ENCODE measurements around the gene PRLR. TPM values are rescaled to one million over a fixed set of nuclear protein-coding genes. Genes with fewer than 3 reads are reported as not detected.

The PRLR gene
- total and polyA plus RNA-seq, 9 of the 15 experiments (the other 6 are each of a cell fraction or from before 2014, with no cell fraction given) = 0.02 TPM; not detected in 8

- TF ChIP-seq ZBTB1 (CRISPR knock-in tag; IDR thresholded peaks at IDR 0.05; ENCODE audit: borderline replicate concordance, low read depth) (no peak), DEAF1 (CRISPR knock-in tag; IDR thresholded peaks at IDR 0.05) (no peak), ARNT (IDR thresholded peaks at IDR 0.05) (no peak), DNMT1 (IDR thresholded peaks at IDR 0.05) (no peak)
These were observed 197.9 kb downstream of the PRLR start (continued) for GRCh38 chr5:35032356-35032755.

- H3K4me1 ChIP-seq (replicated peaks in 1 of 2; ENCODE audit: control insufficient read depth in 2 of 2, insufficient read depth in 2 of 2, low read length in 2 of 2) = no peaks in the 10 kb centered on the region
- BruUV-seq (replicated peaks) = no TSS peak
These were observed 199.0 kb downstream of the PRLR start for GRCh38 chr5:35031276-35031675.

More at GRCh38 chr5:35031276-35031675, 199.0 kb downstream of the PRLR start:
- no peaks in the 10 kb centered on the region for H3K36me3 ChIP-seq (ENCODE audit: control insufficient read depth, insufficient read depth, low read length)
- in situ Hi-C loops (cut with MboI) (no loop called here), intact Hi-C loops (cut with micrococcal nuclease) (no loop called here)
- ChIA-PET POLR2A (no interaction called here), CTCF (ENCODE audit: low intra/inter-chr PET ratio) (no interaction called here)
- no peak for FAIRE-seq
- no peaks in the 10 kb centered on the region for H3K9me3 ChIP-seq (replicated peaks; ENCODE audit: control insufficient read depth, insufficient read depth, low read depth, low read length)
- H3K27me3 ChIP-seq (ENCODE audit: control insufficient read depth in 2 of 2, insufficient read depth in 2 of 2, low read length in 2 of 2) = peaks cover 5 to 28% of the 10 kb centered on the region in 2 experiments; a peak in 3 of 5 replicates
- H2AFZ ChIP-seq (ENCODE audit: low read depth, low read length) = no peak overlapping the region
- no peak for ATAC-seq
- H3K4me2 ChIP-seq (ENCODE audit: insufficient read depth, low read length) = no peak overlapping the region
- no peak for TF ChIP-seq MTA1 (IDR thresholded peaks at IDR 0.05; ENCODE audit: borderline replicate concordance)
- TF ChIP-seq, protein P1, sequence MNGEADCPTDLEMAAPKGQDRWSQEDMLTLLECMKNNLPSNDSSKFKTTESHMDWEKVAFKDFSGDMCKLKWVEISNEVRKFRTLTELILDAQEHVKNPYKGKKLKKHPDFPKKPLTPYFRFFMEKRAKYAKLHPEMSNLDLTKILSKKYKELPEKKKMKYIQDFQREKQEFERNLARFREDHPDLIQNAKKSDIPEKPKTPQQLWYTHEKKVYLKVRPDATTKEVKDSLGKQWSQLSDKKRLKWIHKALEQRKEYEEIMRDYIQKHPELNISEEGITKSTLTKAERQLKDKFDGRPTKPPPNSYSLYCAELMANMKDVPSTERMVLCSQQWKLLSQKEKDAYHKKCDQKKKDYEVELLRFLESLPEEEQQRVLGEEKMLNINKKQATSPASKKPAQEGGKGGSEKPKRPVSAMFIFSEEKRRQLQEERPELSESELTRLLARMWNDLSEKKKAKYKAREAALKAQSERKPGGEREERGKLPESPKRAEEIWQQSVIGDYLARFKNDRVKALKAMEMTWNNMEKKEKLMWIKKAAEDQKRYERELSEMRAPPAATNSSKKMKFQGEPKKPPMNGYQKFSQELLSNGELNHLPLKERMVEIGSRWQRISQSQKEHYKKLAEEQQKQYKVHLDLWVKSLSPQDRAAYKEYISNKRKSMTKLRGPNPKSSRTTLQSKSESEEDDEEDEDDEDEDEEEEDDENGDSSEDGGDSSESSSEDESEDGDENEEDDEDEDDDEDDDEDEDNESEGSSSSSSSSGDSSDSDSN (IDR thresholded peaks at IDR 0.05; ENCODE audit: borderline replicate concordance in 1 of 2, low read depth in 2 of 2, low read length in 2 of 2) = no peak
- no peak for TF ChIP-seq TEAD1 (CRISPR knock-in tag; IDR thresholded peaks at IDR 0.05)
- no peak for TF ChIP-seq ARID3A (IDR thresholded peaks at IDR 0.05; ENCODE audit: borderline replicate concordance, low read depth, low read length)
- no peak for TF ChIP-seq GATA2 (CRISPR knock-in tag; IDR thresholded peaks at IDR 0.05)
- no peak for TF ChIP-seq FOXK1 (CRISPR knock-in tag; IDR thresholded peaks at IDR 0.05; ENCODE audit: borderline replicate concordance)
- TF ChIP-seq OTX1 (CRISPR knock-in tag; IDR thresholded peaks at IDR 0.05) = no peak
- no peak for TF ChIP-seq SRSF1 (IDR thresholded peaks at IDR 0.05; ENCODE audit: low read depth, low read length)
- TF ChIP-seq ZNF695 (CRISPR knock-in tag; IDR thresholded peaks at IDR 0.05) = no peak
- no peak overlapping the region for H3K4me3 ChIP-seq
- no peaks in the 10 kb centered on the region for H4K20me1 ChIP-seq (replicated peaks; ENCODE audit: control insufficient read depth, insufficient read depth, low read length)
- no peak overlapping the region for H3K9ac ChIP-seq (ENCODE audit: insufficient read depth in 1 of 2, low read depth in 2 of 2, low read length in 2 of 2)
- H3K27ac ChIP-seq (ENCODE audit: extremely low read depth, low read depth, low read length) = no peak overlapping the region
- WGBS (ENCODE audit: insufficient coverage, low coverage, missing lambda C conversion rate) = 1% methylated on average over 5 of the region's 5 CpGs
- H3K79me2 ChIP-seq (ENCODE audit: control insufficient read depth, insufficient read depth, low read length) = no peaks in the 10 kb centered on the region
- no peaks in the 10 kb centered on the region for H3K9me1 ChIP-seq (ENCODE audit: control insufficient read depth, insufficient read depth, low read length)
- no peak for DNase-seq (ENCODE audit: extremely low read depth in 1 of 4, low spot score in 3 of 4)

Data from K562 (cell line).